HG02588 (cell line): ENCODE results near the gene PKMYT1.
"Not testable (repeated sequence)": the region's sequence is repeated elsewhere in the genome, so short reads cannot be mapped to it uniquely, and the experiment has no call there.

Experiments used
- ATAC-seq: cut with Tn5 transposase; IDR thresholded peaks from one replicate; pipeline ENCODE4 v1.9.1; 2021; ENCODE audit warnings: mild to moderate bottlenecking, moderate library complexity; ENCODE audit not compliant: unreplicated experiment

PKMYT1 gene

GRCh38 chr16:2937170-2937569 is 43.1 kb downstream of the PKMYT1 start:
- ATAC-seq = no peak

- ATAC-seq = no peak
Observed at GRCh38 chr16:2936436-2937011, 43.7 kb downstream of the PKMYT1 start.

GRCh38 chr16:2934450-2934849 is 45.8 kb downstream of the PKMYT1 start:
- no peak for ATAC-seq

- ATAC-seq = no peak
Observed at GRCh38 chr16:2933701-2934100, 46.5 kb downstream of the PKMYT1 start.

- no peak for ATAC-seq
Observed at GRCh38 chr16:2933136-2933535, 47.1 kb downstream of the PKMYT1 start.

- ATAC-seq = not testable (repeated sequence)
Observed at GRCh38 chr16:2931231-2931914, 48.9 kb downstream of the PKMYT1 start.

GRCh38 chr16:2930236-2930635 is 50.0 kb downstream of the PKMYT1 start:
- ATAC-seq = no peak

GRCh38 chr16:2929693-2930092 is 50.6 kb downstream of the PKMYT1 start:
- no peak for ATAC-seq

GRCh38 chr16:2928796-2929195 is 51.5 kb downstream of the PKMYT1 start:
- no peak for ATAC-seq

- not testable (repeated sequence) for ATAC-seq
Observed at GRCh38 chr16:2928151-2928550, 52.1 kb downstream of the PKMYT1 start.

GRCh38 chr16:2927010-2927646 is 53.1 kb downstream of the PKMYT1 start:
- ATAC-seq = no peak

- ATAC-seq = no peak
Observed at GRCh38 chr16:2926650-2926999, 53.6 kb downstream of the PKMYT1 start.

- ATAC-seq = no peak
Observed at GRCh38 chr16:2925951-2926649, 54.1 kb downstream of the PKMYT1 start.

- no peak for ATAC-seq
Observed at GRCh38 chr16:2924901-2925755, 55.1 kb downstream of the PKMYT1 start.

GRCh38 chr16:2923481-2923880 is 56.8 kb downstream of the PKMYT1 start:
- no peak for ATAC-seq
